HepG2 (cell line): ENCODE data around the gene MDH2. TPM values are rescaled to one million over a fixed set of nuclear protein-coding genes. Genes with fewer than 3 reads are reported as not detected.

Experiments used
- DNMT1 ChIP-seq: sonication (generic); formaldehyde crosslinking; IDR thresholded peaks from 2 replicates; pipeline ENCODE4 v1.5.1; 2020; ENCODE audit warnings: mild to moderate bottlenecking, missing genetic modification reagents
- DPF2 ChIP-seq: sonication (generic); formaldehyde crosslinking; IDR thresholded peaks from 2 replicates; pipeline ENCODE4 v1.4.0; 2020; ENCODE audit warnings: mild to moderate bottlenecking, low read depth, missing genetic modification reagents, borderline replicate concordance
- FOXO1 ChIP-seq: sonication (generic); formaldehyde crosslinking; IDR thresholded peaks from 2 replicates; pipeline ENCODE4 v1.4.0; 2020; ENCODE audit warnings: missing genetic modification reagents
- MIER2 ChIP-seq: IDR thresholded peaks from 2 replicates; pipeline ENCODE4 v1.6.1; 2016; ENCODE audit warnings: missing biosample characterization, missing genetic modification reagents
- NAIF1 ChIP-seq: sonication (generic); formaldehyde crosslinking; IDR thresholded peaks from 2 replicates; pipeline ENCODE4 v1.5.0; 2020; ENCODE audit warnings: mild to moderate bottlenecking, missing genetic modification reagents, borderline replicate concordance
- REL ChIP-seq: sonication (generic); formaldehyde crosslinking; conservative IDR thresholded peaks from 2 replicates; pipeline ENCODE4 v1.8.0; 2022; ENCODE audit warnings: mild to moderate bottlenecking, missing genetic modification reagents, moderate library complexity
- SRSF9 ChIP-seq: fragments of 200-400 bp; formaldehyde crosslinking; IDR thresholded peaks from 2 replicates; pipeline ENCODE4 v1.6.1; 2018; ENCODE audit warnings: borderline replicate concordance, mild to moderate bottlenecking, low read depth, low read length; ENCODE audit not compliant: insufficient read depth, poor library complexity, severe bottlenecking
- ZBTB8A ChIP-seq: sonication (generic); formaldehyde crosslinking; IDR thresholded peaks from 2 replicates; pipeline ENCODE4 v1.4.0; 2020; ENCODE audit warnings: mild to moderate bottlenecking, low read depth, missing genetic modification reagents, borderline replicate concordance
- ZNF121 ChIP-seq: sonication (generic); formaldehyde crosslinking; IDR thresholded peaks from 2 replicates; pipeline ENCODE4 v1.5.0; 2020; ENCODE audit warnings: mild to moderate bottlenecking, missing genetic modification reagents
- ZNF616 ChIP-seq: sonication (generic); formaldehyde crosslinking; IDR thresholded peaks from 2 replicates; pipeline ENCODE4 v1.5.0; 2020; ENCODE audit warnings: low read depth, mild to moderate bottlenecking, missing genetic modification reagents
- ZZZ3 ChIP-seq: sonication (generic); formaldehyde crosslinking; IDR thresholded peaks from 2 replicates; pipeline ENCODE4 v1.4.0; 2020; ENCODE audit warnings: missing genetic modification reagents, mild to moderate bottlenecking, borderline replicate concordance
- polyA plus RNA-seq, 8 experiments: library from polyadenylated mRNA; depleted of rRNA in 3 of 8; stranded (reverse) in 7 of 8; unstranded in 1 of 8; fragments of >200 nt; fragmentation: Illumina TruSeq in 4 of 8; extraction: Trizol in 4 of 8; gene quantifications; 2 replicates each; pipeline versions ENCODE4 v1.2.1 to v1.2.3, GENCODE V29; 2011 to 2016; ENCODE audit warnings: low read depth in 4 of 8, missing spikeins in 1 of 8, mixed read lengths in 1 of 8; ENCODE audit not compliant: insufficient read depth in 1 of 8
- total RNA-seq, 5 experiments: library from RNA; depleted of rRNA; stranded (reverse); fragments of >200 nt; fragmentation: Illumina TruSeq; extraction: Trizol; gene quantifications; 2 replicates each; pipeline ENCODE4 v1.2.3, GENCODE V29; 2016; ENCODE audit warnings: low read depth in 1 of 5
- TF ChIP-seq, protein P1 (sequence below), 2 experiments: sonication (generic) in 1 of 2; formaldehyde crosslinking in 1 of 2; IDR thresholded peaks; 2 replicates each; pipeline versions ENCODE4 v1.6.1 to v1.9.0; 2014 to 2022; ENCODE audit warnings: antibody characterized with exemption in 1 of 2, borderline replicate concordance in 1 of 2, inconsistent platforms in 1 of 2, low read depth in 1 of 2, missing genetic modification reagents in 1 of 2
- TF ChIP-seq, protein P2 (sequence below): IDR thresholded peaks from 2 replicates; pipeline ENCODE4 v1.6.1; 2016; ENCODE audit warnings: missing compliant biosample characterization, missing genetic modification reagents, borderline replicate concordance
- TF ChIP-seq, protein P3 (sequence below): sonication (generic); formaldehyde crosslinking; IDR thresholded peaks from 2 replicates; pipeline ENCODE4 v1.4.0; 2020; ENCODE audit warnings: missing genetic modification reagents

MDH2 gene
- total and polyA plus RNA-seq, 2 of the 13 experiments (the other 11 are each of a cell fraction or from before 2014, with no cell fraction given): 81.4 to 90.3 TPM

DNA sequence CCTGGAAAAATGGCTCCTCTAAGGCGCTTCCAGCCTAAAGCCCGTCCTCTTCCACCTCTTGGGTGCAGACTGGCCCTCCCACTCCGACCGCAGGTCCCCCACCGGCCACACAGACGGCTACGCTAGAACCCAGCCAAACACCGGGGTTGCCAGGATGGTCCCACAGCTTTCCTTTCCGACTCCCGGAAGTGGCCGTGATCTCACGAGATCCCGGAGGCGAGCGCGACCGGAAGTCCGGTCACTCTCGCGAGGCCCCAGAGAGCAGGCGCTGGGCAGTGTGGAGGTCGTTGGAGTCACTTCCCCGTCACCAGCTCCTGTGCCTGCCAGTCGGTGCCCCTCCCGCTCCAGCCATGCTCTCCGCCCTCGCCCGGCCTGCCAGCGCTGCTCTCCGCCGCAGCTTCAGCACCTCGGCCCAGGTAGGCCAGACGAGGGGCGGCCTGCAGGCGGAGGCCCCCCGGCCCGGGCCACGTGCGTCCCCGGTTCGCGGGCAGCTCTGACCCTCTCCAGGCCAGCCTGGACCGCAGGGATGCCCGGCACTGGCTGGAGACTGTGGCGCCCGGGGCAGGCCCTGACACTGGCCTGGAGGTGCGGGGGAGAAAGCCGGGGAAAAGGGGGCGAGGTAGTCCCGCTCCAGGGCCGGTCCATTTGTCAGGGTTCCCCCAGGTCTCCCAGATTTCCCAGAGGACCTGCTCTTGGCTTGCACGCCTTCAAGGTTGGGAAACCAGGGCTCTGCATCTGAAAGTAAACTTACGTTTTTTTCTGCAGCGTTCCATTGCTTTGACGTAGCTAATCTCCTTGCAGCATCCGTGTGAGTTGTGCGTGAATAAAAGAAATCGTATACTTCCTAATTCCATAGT, at the start of gene MDH2, which contains the start of gene STYXL1 (continued):
- TF ChIP-seq, protein P1, sequence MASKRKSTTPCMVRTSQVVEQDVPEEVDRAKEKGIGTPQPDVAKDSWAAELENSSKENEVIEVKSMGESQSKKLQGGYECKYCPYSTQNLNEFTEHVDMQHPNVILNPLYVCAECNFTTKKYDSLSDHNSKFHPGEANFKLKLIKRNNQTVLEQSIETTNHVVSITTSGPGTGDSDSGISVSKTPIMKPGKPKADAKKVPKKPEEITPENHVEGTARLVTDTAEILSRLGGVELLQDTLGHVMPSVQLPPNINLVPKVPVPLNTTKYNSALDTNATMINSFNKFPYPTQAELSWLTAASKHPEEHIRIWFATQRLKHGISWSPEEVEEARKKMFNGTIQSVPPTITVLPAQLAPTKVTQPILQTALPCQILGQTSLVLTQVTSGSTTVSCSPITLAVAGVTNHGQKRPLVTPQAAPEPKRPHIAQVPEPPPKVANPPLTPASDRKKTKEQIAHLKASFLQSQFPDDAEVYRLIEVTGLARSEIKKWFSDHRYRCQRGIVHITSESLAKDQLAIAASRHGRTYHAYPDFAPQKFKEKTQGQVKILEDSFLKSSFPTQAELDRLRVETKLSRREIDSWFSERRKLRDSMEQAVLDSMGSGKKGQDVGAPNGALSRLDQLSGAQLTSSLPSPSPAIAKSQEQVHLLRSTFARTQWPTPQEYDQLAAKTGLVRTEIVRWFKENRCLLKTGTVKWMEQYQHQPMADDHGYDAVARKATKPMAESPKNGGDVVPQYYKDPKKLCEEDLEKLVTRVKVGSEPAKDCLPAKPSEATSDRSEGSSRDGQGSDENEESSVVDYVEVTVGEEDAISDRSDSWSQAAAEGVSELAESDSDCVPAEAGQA (IDR thresholded peaks at IDR 0.05; ENCODE audit: low read depth): peak; percentile 78
- TF ChIP-seq, protein P1 (CRISPR knock-in tag; IDR thresholded peaks at IDR 0.05; ENCODE audit: borderline replicate concordance): no peak
- TF ChIP-seq DPF2 (CRISPR knock-in tag) (no peak), FOXO1 (CRISPR knock-in tag) (peak; percentile 46; the same call in 1 of the 2 replicates), ZZZ3 (CRISPR knock-in tag) (no peak; the same call in 1 of the 2 replicates), REL (no peak), ZBTB8A (CRISPR knock-in tag) (no peak), ZNF616 (no peak), DNMT1 (no peak), SRSF9 (no peak), ZNF121 (CRISPR knock-in tag) (peak; percentile 40; the same call in 1 of the 2 replicates), NAIF1 (CRISPR knock-in tag) (peak; percentile 87), MIER2 (CRISPR knock-in tag) (peak; percentile 71; the same call in 1 of the 2 replicates)
- TF ChIP-seq, protein P2, sequence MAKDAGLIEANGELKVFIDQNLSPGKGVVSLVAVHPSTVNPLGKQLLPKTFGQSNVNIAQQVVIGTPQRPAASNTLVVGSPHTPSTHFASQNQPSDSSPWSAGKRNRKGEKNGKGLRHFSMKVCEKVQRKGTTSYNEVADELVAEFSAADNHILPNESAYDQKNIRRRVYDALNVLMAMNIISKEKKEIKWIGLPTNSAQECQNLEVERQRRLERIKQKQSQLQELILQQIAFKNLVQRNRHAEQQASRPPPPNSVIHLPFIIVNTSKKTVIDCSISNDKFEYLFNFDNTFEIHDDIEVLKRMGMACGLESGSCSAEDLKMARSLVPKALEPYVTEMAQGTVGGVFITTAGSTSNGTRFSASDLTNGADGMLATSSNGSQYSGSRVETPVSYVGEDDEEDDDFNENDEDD (CRISPR knock-in tag): peak; percentile 58; the same call in 1 of the 2 replicates
- TF ChIP-seq, protein P3, sequence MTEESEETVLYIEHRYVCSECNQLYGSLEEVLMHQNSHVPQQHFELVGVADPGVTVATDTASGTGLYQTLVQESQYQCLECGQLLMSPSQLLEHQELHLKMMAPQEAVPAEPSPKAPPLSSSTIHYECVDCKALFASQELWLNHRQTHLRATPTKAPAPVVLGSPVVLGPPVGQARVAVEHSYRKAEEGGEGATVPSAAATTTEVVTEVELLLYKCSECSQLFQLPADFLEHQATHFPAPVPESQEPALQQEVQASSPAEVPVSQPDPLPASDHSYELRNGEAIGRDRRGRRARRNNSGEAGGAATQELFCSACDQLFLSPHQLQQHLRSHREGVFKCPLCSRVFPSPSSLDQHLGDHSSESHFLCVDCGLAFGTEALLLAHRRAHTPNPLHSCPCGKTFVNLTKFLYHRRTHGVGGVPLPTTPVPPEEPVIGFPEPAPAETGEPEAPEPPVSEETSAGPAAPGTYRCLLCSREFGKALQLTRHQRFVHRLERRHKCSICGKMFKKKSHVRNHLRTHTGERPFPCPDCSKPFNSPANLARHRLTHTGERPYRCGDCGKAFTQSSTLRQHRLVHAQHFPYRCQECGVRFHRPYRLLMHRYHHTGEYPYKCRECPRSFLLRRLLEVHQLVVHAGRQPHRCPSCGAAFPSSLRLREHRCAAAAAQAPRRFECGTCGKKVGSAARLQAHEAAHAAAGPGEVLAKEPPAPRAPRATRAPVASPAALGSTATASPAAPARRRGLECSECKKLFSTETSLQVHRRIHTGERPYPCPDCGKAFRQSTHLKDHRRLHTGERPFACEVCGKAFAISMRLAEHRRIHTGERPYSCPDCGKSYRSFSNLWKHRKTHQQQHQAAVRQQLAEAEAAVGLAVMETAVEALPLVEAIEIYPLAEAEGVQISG (CRISPR knock-in tag): peak; percentile 95
